ACC112 (cell line): Measurements from ENCODE around the gene CERS6.

Experiments used
- H2AFZ ChIP-seq: fragments of 200-600 bp; sonication (generic); one replicate; pipeline ENCODE4 v1.6.0; 2017; ENCODE audit warnings: antibody characterized with exemption, low read length; ENCODE audit not compliant: unreplicated experiment
- H3K27ac ChIP-seq: fragments of 200-600 bp; sonication (generic); 2 replicates; pipeline ENCODE4 v1.5.1; 2014; ENCODE audit warnings: low read depth, mild to moderate bottlenecking, antibody characterized with exemption, low read length, moderate library complexity
- H3K27me3 ChIP-seq: fragments of 200-600 bp; sonication (generic); 2 replicates; pipeline ENCODE4 v1.6.1; 2014; ENCODE audit warnings: mild to moderate bottlenecking, antibody characterized with exemption, low read length, moderate library complexity, mixed read lengths; ENCODE audit not compliant: insufficient read depth
- H3K36me3 ChIP-seq: fragments of 200-600 bp; sonication (generic); 2 replicates; pipeline ENCODE4 v1.6.1; 2016; ENCODE audit warnings: mild to moderate bottlenecking, antibody characterized with exemption, low read length, moderate library complexity, mixed read lengths; ENCODE audit not compliant: insufficient read depth
- H3K4me1 ChIP-seq: fragments of 200-600 bp; sonication (generic); one replicate; pipeline ENCODE4 v1.6.1; 2016; ENCODE audit warnings: low read length, mixed read lengths; ENCODE audit not compliant: insufficient read depth, unreplicated experiment, control insufficient read depth
- H3K4me3 ChIP-seq: fragments of 200-600 bp; sonication (generic); 2 replicates; pipeline ENCODE4 v1.5.1; 2014; ENCODE audit warnings: mild to moderate bottlenecking, low read depth, low read length
- H3K79me2 ChIP-seq: fragments of 200-600 bp; sonication (generic); one replicate; pipeline ENCODE4 v1.6.0; 2016; ENCODE audit warnings: low read length; ENCODE audit not compliant: control insufficient read depth, unreplicated experiment, insufficient read depth

The CERS6 gene

DNA sequence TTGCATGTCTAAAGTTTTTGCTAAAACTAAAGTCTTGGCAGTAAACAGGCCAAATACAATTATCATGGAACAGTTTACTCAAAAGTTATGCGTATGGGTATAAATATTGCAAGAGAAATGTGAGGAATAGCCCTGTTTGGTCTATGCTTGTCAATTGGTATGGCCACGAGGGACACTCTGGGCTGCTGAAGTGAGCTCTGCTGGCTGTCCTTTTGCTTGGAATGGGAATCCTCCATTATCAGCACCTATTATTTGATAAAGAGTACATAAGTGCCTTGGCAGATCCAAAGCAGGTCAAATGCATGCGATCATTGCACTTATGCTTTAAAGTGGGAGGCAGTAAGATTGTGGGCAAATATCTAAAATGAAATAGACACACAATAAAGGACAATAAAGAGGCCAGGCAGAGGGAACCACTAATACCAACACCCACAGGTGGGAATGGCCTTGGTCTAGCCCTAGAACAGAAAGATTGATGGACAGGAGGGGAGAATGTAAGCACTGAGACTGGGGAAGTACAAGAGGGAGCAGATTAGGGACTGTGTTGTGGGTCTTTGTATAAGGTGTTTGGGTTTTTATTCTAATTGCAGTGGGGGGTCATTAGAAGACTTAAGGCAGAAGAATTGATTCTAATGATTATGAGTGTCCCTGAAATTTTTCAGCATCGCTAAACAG, 286.3 kb downstream of the CERS6 start:
- no peaks in the 10 kb centered on the region for H3K4me1 ChIP-seq
- H3K4me3 ChIP-seq = no peak overlapping the region
- H3K27me3 ChIP-seq = no peaks in the 10 kb centered on the region
- H3K79me2 ChIP-seq = no peaks in the 10 kb centered on the region
- no peak overlapping the region for H2AFZ ChIP-seq
- H3K27ac ChIP-seq = no peak overlapping the region
- no peaks in the 10 kb centered on the region for H3K36me3 ChIP-seq

DNA sequence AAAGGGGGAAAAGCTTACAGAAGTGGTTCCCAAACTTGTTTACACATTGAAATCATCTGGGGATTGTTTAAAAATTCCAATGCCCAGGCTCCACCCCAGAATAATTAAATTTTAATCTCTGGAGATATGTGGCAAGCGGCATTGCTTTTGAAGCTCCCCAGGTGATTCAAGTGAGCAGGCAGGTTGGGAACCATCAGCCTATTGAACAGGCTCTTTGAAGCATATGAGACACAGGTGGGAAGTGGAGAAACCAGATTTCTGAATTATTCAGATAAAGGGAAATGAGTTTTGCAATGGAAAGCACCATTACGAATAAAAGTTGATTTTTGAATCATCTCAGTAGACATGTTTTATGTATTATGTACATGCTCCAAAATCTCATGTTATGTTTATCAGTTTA, 288.8 kb downstream of the CERS6 start:
- Histone ChIP-seq H3K4me3 (no peak overlapping the region), H2AFZ (no peak overlapping the region), H3K27ac (no peak overlapping the region), H3K4me1 (no peaks in the 10 kb centered on the region), H3K36me3 (no peaks in the 10 kb centered on the region), H3K79me2 (no peaks in the 10 kb centered on the region), H3K27me3 (no peaks in the 10 kb centered on the region)

- no peak overlapping the region for H3K4me3 ChIP-seq
- H3K27ac ChIP-seq = no peak overlapping the region
- no peak overlapping the region for H2AFZ ChIP-seq
- no peaks in the 10 kb centered on the region for H3K79me2 ChIP-seq
- H3K4me1 ChIP-seq = no peaks in the 10 kb centered on the region
- H3K36me3 ChIP-seq = no peaks in the 10 kb centered on the region
- H3K27me3 ChIP-seq = no peaks in the 10 kb centered on the region
These were observed 292.4 kb downstream of the CERS6 start for GRCh38 chr2:168748461-168748860.

GRCh38 chr2:168749297-168749696, 293.2 kb downstream of the CERS6 start:
- Histone ChIP-seq H3K4me1 (no peaks in the 10 kb centered on the region), H3K4me3 (no peak overlapping the region), H3K36me3 (no peaks in the 10 kb centered on the region), H2AFZ (no peak overlapping the region), H3K79me2 (no peaks in the 10 kb centered on the region), H3K27ac (no peak overlapping the region), H3K27me3 (no peaks in the 10 kb centered on the region)

DNA sequence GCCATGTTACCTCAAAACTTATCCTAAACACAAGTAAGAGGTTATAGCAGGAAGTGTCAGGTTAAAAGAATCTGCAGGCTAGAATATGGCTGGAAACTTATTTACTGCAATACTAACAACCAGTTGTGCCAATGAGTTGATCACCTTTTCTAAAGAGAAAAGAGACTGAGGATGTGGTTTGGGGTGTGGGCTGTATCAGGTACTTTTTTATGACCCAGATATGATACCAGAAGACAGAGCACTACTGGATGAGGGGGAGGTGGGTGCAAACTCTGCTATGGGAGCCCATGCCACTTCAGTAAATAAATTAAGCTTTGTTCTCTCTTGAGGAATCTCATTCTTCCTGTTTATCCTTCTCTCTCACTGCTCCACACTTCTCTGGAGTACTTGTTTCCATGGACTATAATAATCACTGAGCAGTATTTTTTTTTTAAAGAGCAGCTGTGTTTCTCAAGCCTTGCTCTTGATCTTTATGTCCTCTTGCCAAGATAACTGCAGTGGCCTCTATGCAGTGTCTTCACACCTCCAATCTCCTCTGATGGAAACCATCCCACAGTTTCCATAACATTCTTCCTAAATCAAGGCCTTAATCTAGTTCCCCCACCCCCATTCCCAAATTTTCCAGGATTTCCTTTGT, 295.1 kb downstream of the CERS6 start:
- Histone ChIP-seq H3K79me2 (no peaks in the 10 kb centered on the region), H2AFZ (no peak overlapping the region), H3K27ac (no peak overlapping the region), H3K4me3 (no peak overlapping the region), H3K4me1 (no peaks in the 10 kb centered on the region), H3K36me3 (no peaks in the 10 kb centered on the region), H3K27me3 (no peaks in the 10 kb centered on the region)

DNA sequence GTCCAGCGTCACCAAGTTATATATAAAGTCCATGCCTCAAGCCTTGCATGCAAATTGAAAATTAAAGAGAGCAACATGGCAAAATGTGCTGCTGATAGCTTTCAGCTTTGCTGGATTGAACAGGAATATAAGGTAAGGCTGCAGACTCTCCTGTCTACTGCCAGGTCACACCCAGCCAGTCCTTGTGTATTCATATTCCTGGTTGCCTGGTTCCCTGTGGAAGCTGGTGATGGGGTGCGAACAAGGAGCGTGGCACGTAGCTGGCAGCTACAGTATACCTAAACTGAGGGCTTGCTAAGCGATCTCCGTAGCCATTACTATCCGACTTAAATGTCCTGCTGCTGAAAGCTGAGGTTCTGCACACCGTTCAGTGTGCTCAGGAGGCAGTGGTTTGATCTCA, 296.3 kb downstream of the CERS6 start:
- Histone ChIP-seq H3K4me3 (no peak overlapping the region), H3K27me3 (no peaks in the 10 kb centered on the region), H3K36me3 (no peaks in the 10 kb centered on the region), H3K4me1 (no peaks in the 10 kb centered on the region), H3K79me2 (no peaks in the 10 kb centered on the region), H3K27ac (no peak overlapping the region), H2AFZ (no peak overlapping the region)

DNA sequence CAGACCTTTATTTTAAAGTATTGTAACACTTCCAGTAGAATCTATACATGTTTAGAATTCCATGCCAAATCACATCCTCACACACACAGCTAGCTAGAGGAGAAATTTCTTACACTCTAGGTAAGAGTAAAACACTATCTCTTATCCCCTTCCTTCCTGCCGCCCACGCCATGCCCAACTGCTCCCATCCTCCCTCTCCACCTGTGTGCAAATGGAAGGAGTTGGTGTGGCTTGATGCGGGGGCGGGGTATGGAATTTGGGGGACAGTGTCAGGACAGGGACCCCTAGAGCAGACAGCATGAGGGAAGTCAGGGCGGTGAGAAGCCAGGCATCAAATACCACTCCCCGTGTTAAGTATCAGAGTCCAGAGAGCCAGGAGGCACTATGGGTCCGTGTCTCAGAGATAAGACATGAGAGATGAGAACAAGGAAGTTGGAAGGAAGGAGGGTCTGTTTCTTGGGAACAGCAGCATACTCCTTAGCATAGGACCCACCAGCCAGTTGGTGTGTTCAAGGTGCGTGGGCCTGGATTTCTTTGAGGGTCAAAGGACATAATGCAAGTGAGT, 297.8 kb downstream of the CERS6 start:
- Histone ChIP-seq H2AFZ (no peak overlapping the region), H3K4me3 (no peak overlapping the region), H3K4me1 (no peaks in the 10 kb centered on the region), H3K36me3 (no peaks in the 10 kb centered on the region), H3K27ac (no peak overlapping the region), H3K79me2 (no peaks in the 10 kb centered on the region), H3K27me3 (no peaks in the 10 kb centered on the region)

GRCh38 chr2:168757223-168757622, 301.2 kb downstream of the CERS6 start:
- H3K4me1 ChIP-seq = no peaks in the 10 kb centered on the region

GRCh38 chr2:168758970-168759820, 303.1 kb downstream of the CERS6 start:
- Histone ChIP-seq H3K4me1 (no peaks in the 10 kb centered on the region), H3K79me2 (no peaks in the 10 kb centered on the region), H2AFZ (no peak overlapping the region), H3K36me3 (no peaks in the 10 kb centered on the region), H3K27me3 (no peaks in the 10 kb centered on the region), H3K27ac (no peak overlapping the region), H3K4me3 (no peak overlapping the region)

More at GRCh38 chr2:168757223-168757622, 301.2 kb downstream of the CERS6 start:
- no peak overlapping the region for H3K4me3 ChIP-seq
- H3K27me3 ChIP-seq = no peaks in the 10 kb centered on the region
- no peaks in the 10 kb centered on the region for H3K36me3 ChIP-seq
- no peak overlapping the region for H2AFZ ChIP-seq
- H3K79me2 ChIP-seq = no peaks in the 10 kb centered on the region
- no peak overlapping the region for H3K27ac ChIP-seq

DNA sequence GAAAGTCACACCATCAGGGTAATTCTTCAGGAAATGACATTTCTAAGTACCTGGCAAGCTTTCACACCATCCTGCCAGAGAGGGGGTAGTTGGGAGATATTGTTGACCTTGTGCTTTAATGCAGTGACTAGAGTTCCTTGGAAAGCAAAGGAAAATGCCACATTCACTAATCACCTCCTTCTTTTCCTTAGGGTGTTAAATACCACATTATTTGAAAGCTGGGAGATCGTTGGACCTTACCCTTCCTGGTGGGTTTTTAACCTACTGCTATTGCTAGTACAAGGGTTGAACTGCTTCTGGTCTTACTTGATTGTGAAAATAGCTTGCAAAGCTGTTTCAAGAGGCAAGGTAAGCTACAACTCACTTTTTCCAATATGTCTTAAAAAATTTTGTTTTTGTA, 309.3 kb downstream of the CERS6 start:
- Histone ChIP-seq H3K79me2 (no peaks in the 10 kb centered on the region), H3K27ac (no peak overlapping the region), H2AFZ (no peak overlapping the region), H3K4me3 (no peak overlapping the region), H3K27me3 (no peaks in the 10 kb centered on the region), H3K36me3 (peaks cover 8% of the 10 kb centered on the region; the same call in 1 of the 2 replicates), H3K4me1 (peaks cover 22% of the 10 kb centered on the region)
